Caco-2 (cell line): ENCODE measurements around the gene INSYN1. TPM values are rescaled to one million over a fixed set of nuclear protein-coding genes. Genes with fewer than 3 reads are reported as not detected.

Experiments
- BruUV-seq: library from RNA; stranded (reverse); fragments of 400-500 nt; replicated peaks from 2 replicates; lab custom pipeline; 2021; lab: Mats Ljungman, UMichigan
- CTCF ChIA-PET: fragments of 300-600 bp; sonication (Branson Sonifier 250); formaldehyde crosslinking; loops from one replicate; lab custom pipeline; 2022; ENCODE audit warnings: antibody characterized with exemption; lab: Charles Lee
- POLR2A ChIA-PET: fragments of 300-600 bp; sonication (Branson Sonifier 250); formaldehyde crosslinking; loops from one replicate; lab custom pipeline; 2022; ENCODE audit warnings: antibody characterized with exemption; lab: Charles Lee
- DNase-seq, 2 experiments: peaks; one replicate each; pipeline versions ENCODE4 v3.0.0 to v3.0.0-alpha.2; 2020 to 2022
- H3K27me3 ChIP-seq: replicated peaks from 2 replicates; pipeline ENCODE4 v1.6.0; 2011; ENCODE audit warnings: low read length; ENCODE audit not compliant: control insufficient read depth, insufficient read depth
- H3K36me3 ChIP-seq: 2 replicates; pipeline ENCODE4 v1.5.1; 2011; ENCODE audit warnings: low read length; ENCODE audit not compliant: control insufficient read depth, insufficient read depth
- H3K4me1 ChIP-seq: fragments of 250-450 bp; sonication (Bioruptor Pico); 2 replicates; pipeline ENCODE4 v1.5.1; 2020; ENCODE audit warnings: mild to moderate bottlenecking
- H3K4me3 ChIP-seq: 2 replicates; pipeline ENCODE4 v1.5.1; 2011; ENCODE audit warnings: low read depth, mild to moderate bottlenecking, control low read depth, low read length
- H3K9me3 ChIP-seq: fragments of 250-450 bp; sonication (Bioruptor Pico); 2 replicates; pipeline ENCODE4 v1.5.1; 2020; ENCODE audit warnings: mild to moderate bottlenecking, moderate library complexity
- H3K27ac Mint-ChIP-seq: one replicate; pipeline ENCODE4 v1.8.0; 2022; ENCODE audit warnings: mixed read lengths; ENCODE audit not compliant: unreplicated experiment
- H3K27me3 Mint-ChIP-seq: one replicate; pipeline ENCODE4 v1.8.0; 2022; ENCODE audit warnings: mixed read lengths; ENCODE audit not compliant: insufficient read depth, unreplicated experiment
- H3K36me3 Mint-ChIP-seq: one replicate; pipeline ENCODE4 v1.8.0; 2022; ENCODE audit warnings: mild to moderate bottlenecking, mixed read lengths; ENCODE audit not compliant: insufficient read depth, unreplicated experiment
- H3K4me1 Mint-ChIP-seq: one replicate; pipeline ENCODE4 v1.8.0; 2022; ENCODE audit warnings: low read depth, mixed read lengths; ENCODE audit not compliant: unreplicated experiment
- H3K4me3 Mint-ChIP-seq: one replicate; pipeline ENCODE4 v1.8.0; 2022; ENCODE audit warnings: mild to moderate bottlenecking, moderate library complexity, mixed read lengths; ENCODE audit not compliant: unreplicated experiment
- H3K9me3 Mint-ChIP-seq: one replicate; pipeline ENCODE4 v1.8.0; 2022; ENCODE audit warnings: mixed read lengths; ENCODE audit not compliant: unreplicated experiment
- CTCF ChIP-seq, 2 experiments: fragments of 200-600 bp in 1 of 2; IDR thresholded peaks; 1 replicate in 1 of 2; 2 replicates in 1 of 2; pipeline versions ENCODE4 v1.5.1 to v1.8.0; 2011 to 2022; ENCODE audit warnings: antibody characterized with exemption in 1 of 2, control low read depth in 1 of 2, inconsistent platforms in 1 of 2, low read depth in 1 of 2, low read length in 1 of 2, mild to moderate bottlenecking in 1 of 2, moderate library complexity in 1 of 2; ENCODE audit not compliant: insufficient read depth in 1 of 2, severe bottlenecking in 1 of 2, unreplicated experiment in 1 of 2
- intact Hi-C: fragments of 100-400 bp; cut with micrococcal nuclease; formaldehyde crosslinking; loops from one replicate; pipeline ENCODE4 v1.10.0; 2022; ENCODE audit not compliant: unreplicated experiment
- total RNA-seq: library from RNA; stranded (reverse); gene quantifications from 2 replicates; pipeline ENCODE4 v1.2.3, GENCODE V29; 2022

The INSYN1 gene
- total RNA-seq, 1 experiment from 2014 or later: 0.41 TPM

- Mint-ChIP-seq H3K36me3 (peaks cover 5% of the 10 kb centered on the region), H3K27ac (no peak overlapping the region), H3K4me1 (peaks cover 24% of the 10 kb centered on the region), H3K4me3 (peak overlapping the region; percentile 78), H3K9me3 (no peaks in the 10 kb centered on the region), H3K27me3 (no peaks in the 10 kb centered on the region)
- intact Hi-C loops: no loop called here
- no TSS peak for BruUV-seq
- H3K4me3 ChIP-seq: no peak overlapping the region
- no peaks in the 10 kb centered on the region for H3K36me3 ChIP-seq
- POLR2A ChIA-PET: no interaction called here
- H3K4me1 ChIP-seq: peaks cover 13% of the 10 kb centered on the region
- no peak for DNase-seq
- CTCF ChIA-PET: interaction anchor here (0.6 to 1.9 kb wide), 4 partner anchors 9 to 50 kb away, joined by 3 to 10 read pairs (median 7); no protein-coding TSS in a partner anchor
- no peak for TF ChIP-seq CTCF (IDR thresholded peaks at IDR 0.05; ENCODE audit: insufficient read depth in 1 of 2, low read depth in 1 of 2, low read length in 1 of 2, severe bottlenecking in 1 of 2, unreplicated experiment in 1 of 2)
- H3K9me3 ChIP-seq: no peaks in the 10 kb centered on the region
- no peaks in the 10 kb centered on the region for H3K27me3 ChIP-seq
Measured at GRCh38 chr15:73686781-73687256, 66.3 kb downstream of the INSYN1 start.

GRCh38 chr15:73685981-73686380 is 67.2 kb downstream of the INSYN1 start:
- Mint-ChIP-seq H3K27ac (no peak overlapping the region), H3K4me3 (peak overlapping the region; percentile 78), H3K4me1 (peaks cover 24% of the 10 kb centered on the region), H3K36me3 (peaks cover 5% of the 10 kb centered on the region), H3K9me3 (no peaks in the 10 kb centered on the region), H3K27me3 (no peaks in the 10 kb centered on the region)
- H3K27me3 ChIP-seq: no peaks in the 10 kb centered on the region
- H3K4me3 ChIP-seq: no peak overlapping the region
- no peak for DNase-seq
- intact Hi-C loops: no loop called here
- H3K36me3 ChIP-seq: no peaks in the 10 kb centered on the region
- peaks cover 13% of the 10 kb centered on the region for H3K4me1 ChIP-seq
- no peak for TF ChIP-seq CTCF (IDR thresholded peaks at IDR 0.05; ENCODE audit: insufficient read depth in 1 of 2, low read depth in 1 of 2, low read length in 1 of 2, severe bottlenecking in 1 of 2, unreplicated experiment in 1 of 2)
- H3K9me3 ChIP-seq: no peaks in the 10 kb centered on the region
- no TSS peak for BruUV-seq
- CTCF ChIA-PET: interaction anchor here (0.9 to 1.9 kb wide), 4 partner anchors 14 to 53 kb away, joined by 4 to 10 read pairs (median 7); partner anchors contain the start of gene NPTN
- POLR2A ChIA-PET: interaction anchor here (0.6 kb wide), 1 partner anchor 91 kb away, joined by 6 read pairs; no protein-coding TSS in a partner anchor

Other genes starting within 250 kb of the INSYN1 start
- gene NPTN, start 120.0 kb downstream of the INSYN1 start, total RNA-seq: 124 TPM in 2 replicates
- gene CD276, start 69.0 kb downstream of the INSYN1 start, total RNA-seq: 70.5 and 74.2 TPM in 2 replicates
- gene TBC1D21, start 120.2 kb upstream of the INSYN1 start, total RNA-seq: not detected in 2 replicates
- 1.3 and 3.7 TPM in 2 replicates for gene LOXL1, start 173.1 kb upstream of the INSYN1 start, total RNA-seq
- 7.6 TPM in 2 replicates for gene STOML1, start 238.9 kb upstream of the INSYN1 start, total RNA-seq
- 18.7 and 19.5 TPM in 2 replicates for gene PML, start 241.4 kb upstream of the INSYN1 start, total RNA-seq